Stimulated activated CD4-positive, alpha-beta T cell treated with anti-CD3 and anti-CD28 coated beads, Interleukin-15, amount 100 ng/mL, for 1 hour (primary cell): ENCODE measurements around the gene CACNA1S.

ENCODE experiments used
- DNase-seq, 2 donors: peaks; one replicate each; pipeline ENCODE4 v3.0.0-alpha.2; 2020; ENCODE audit warnings: low read depth in 1 of 2, low spot score in 1 of 2

Gene CACNA1S

DNA sequence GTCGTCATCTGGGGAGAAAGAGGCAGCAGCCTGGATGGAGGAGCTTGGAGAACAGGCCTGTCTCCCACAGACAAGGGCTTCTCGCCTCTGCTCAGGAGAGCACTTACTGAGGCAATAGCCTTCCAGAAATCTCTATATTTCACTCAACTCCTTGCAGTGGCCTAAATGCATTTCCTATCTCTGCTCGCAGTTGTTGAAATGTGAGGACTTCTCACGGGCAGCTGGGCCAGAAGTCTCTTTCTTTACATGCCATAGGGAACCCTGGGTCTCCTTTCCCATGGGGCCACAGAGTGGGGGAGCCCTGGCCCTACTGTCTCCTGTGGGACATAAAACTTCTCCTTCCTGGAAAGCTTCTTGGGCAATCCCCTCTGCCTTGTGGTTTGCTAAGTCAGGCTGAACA is 45.2 kb downstream of the CACNA1S start:
- DNase-seq: no peak

DNA sequence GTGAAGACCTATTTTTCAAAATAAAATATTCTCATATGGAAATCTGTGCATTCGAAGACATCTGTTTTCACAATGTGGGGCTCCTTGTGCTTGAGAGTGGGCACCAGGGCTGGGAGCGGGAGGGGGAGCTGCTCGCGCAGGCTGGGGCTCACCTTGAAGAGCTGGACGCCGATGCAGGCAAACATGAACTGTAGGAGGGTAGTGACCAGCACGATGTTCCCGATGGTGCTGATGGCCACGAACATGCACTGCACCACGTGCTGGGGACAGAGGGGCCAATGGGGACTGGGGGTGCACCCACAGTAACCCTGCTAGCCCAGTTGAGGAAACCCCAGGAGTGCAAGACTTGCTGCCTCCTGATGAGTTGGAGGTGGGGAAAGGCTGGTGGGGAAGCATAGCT is 46.5 kb downstream of the CACNA1S start:
- DNase-seq: no peak

DNA sequence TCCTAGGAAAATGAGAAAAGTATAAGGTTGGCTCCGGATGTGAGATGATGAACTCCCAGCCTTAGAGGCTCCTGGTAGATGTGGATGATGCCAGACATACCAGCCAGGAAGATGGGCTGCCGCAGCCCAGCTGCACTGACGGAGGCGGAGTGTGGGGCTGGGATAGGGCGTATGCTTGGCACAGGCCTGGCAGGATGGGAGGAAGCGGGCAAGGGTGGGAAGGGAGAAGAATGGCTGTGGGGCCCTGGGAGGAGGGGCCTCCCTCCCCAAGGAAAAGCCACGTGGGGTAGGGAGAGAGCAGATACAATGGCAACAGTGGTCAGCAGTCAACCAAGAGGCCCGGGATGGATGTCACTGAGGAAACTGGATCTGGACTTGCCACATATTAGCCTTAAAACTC is 47.4 kb downstream of the CACNA1S start:
- no peak for DNase-seq

DNA sequence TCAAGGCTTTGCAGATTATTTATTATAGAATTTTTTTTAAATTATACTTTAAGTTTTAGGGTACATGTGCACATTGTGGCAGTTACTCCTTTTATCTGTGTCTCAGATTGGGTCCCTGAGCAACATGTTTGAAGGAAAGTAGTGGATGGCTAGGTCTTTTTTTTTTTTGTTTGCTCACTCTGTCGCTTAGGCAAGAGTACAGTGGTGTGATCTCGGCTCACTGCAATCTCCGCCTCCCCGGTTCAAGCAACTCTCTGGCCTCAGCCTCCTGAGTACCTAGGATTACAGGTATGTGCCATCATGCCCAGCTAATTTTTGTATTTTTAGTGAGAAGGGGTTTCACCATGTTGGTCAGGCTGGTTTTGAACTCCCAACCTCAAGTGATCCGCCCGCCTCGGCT is 49.1 kb downstream of the CACNA1S start:
- no peak for DNase-seq

DNA sequence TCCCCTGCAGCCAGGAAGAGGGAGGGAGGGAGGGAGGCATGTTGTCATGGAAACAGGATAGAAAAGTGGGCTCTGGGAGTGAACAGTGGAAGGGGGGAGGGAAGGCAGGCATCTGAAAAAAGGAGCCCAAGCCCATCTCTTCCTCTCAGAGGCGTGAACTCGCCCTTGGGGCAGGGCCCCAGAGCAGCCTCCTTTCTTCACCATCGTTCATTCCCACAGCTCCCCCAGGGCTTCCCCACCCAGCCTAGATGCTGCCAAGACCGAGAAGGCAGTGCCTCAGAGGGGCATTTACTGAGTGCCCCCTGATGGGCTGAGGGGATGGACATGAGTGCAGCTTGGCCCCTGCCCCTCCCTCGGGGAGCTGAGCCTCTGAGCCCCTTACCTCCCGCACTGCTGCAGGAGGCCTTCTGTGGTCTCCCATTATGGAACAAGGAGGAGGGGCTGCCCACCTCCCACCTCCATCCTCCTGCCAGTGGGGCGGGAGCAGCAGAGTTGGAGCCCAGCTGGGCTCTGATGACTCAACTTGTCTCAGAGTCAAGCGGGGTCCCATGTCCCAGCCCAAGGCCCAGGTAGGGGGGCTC is 49.6 kb downstream of the CACNA1S start:
- DNase-seq: no peak

DNA sequence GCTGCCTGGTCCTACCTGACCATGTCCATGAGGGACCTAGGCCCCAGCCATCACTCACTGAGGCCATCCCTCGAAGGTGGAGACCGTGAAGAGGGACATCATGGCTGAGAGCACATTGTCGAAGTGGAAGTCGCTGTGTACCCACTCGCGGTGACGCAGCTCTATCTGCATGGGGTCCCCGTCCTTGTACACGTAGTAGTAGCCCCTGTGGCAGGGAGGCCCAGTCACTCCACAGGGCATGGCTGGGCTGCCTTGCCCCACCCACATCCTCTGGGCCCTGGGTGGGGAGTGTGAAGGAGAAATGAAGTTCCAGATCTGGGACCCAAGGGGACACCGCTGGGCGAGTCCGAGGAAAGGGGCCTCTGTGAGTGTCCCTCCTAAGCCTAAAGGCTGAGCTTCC is 50.3 kb downstream of the CACNA1S start:
- no peak for DNase-seq

DNA sequence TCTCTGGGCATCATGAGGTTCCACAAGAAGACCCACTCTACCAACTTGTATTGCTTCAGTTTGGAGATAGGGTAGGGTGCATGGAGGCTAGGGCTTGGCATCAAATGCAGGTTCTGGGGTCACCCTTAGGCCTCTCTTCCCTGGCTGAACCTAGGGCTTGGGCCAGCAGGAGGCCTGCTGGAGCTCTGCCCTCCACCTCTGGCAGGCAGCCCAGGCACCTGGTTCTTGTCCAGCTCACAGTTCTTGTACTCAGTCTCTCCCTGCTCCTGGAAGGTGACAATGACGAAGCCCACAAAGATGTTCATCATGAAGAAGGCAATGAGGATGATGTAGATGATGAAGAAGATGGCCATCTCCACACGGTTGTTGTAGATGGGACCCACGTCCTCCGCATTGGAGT is 51.2 kb downstream of the CACNA1S start:
- DNase-seq: no peak

DNA sequence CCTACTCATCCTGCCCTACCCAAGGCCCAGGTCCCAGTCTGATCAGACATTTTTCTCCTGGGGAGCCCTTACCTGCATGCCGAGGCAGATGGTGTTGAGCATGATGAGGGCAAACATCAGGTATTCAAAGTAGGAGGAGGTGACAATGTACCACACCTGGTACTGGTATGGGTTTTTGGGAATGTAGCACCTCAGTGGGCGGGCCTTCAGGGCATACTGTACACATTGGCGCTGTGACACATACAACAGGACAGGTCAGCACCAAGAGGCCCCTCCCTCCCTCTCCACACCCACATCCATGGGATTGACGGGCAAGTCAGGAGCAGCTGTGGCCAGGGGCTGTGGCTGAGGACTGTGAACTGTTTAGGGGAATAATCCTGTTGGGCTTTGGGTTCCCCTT is 51.6 kb downstream of the CACNA1S start:
- DNase-seq: no peak

DNA sequence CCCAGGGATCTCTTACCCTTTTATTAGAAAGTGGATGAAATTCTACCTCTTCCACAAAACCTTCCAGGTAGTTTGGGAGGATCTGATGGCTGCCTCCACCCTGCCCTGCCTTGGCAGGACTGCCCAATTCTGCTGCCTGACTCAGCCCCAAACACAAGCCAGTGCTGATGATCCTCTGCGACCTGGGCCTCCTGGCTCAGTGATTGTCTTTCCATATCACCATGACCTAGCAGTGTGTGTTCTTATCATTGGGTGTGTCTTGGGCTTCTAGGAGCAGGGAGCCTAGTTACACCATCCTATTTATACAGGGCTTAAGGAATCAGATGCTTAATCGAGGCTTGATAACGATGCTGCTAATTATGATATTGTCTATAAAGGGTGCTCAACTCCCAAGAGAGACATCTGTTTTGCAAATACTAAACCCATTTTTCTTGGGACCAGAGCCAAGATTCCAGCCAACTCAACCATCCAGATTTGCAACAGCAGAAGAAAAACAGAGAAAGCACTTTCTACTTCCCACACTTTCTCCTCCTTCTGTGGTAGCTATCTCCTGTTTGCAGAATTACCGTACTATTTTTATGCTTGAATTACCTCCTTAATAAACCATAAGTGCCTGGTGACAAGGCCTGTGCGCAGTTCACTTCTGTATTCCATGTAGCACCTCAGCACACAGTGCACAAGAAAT is 52.2 kb downstream of the CACNA1S start:
- no peak for DNase-seq

DNA sequence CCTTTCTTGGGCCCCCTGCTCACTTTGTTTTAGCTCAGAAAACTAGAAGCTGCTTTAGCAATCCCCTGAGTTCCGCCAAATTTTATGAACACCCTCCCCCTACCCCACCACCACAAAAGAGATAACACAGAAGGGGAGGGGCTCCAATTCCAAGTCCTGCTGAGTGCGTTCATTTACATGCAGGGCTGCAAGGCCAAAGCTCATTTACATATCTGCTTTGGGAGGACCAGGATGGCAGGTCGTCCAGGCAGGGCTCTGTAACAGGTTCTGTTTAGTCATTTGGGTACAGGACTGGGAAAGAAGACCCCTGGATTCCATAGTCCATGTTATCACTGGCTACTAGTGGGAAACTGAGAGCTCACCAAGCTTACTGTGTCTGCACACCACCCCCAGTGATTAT is 52.8 kb downstream of the CACNA1S start:
- no peak for DNase-seq

DNA sequence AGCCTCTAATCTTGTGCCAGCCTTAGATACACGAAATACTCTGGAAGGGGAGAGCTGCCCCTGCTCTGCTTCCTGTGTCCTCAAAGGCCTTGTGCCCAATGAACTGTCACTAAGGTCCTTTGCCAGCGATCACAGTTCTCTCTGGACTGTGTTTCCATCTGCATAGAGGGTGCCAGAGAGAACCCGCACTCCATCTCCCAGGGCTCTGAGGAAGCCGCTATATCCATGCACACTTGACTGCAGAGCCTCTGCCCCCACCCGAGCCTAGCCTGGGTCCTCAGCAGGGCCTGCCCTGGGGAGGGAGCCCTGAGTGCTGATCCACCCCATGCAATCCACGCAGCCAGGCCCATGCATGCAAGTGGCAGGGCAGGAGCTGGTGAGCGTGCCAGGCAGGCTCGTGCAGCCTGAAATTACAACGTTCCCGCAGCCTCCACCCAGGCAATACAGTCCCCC is 58.1 kb downstream of the CACNA1S start:
- no peak for DNase-seq

DNA sequence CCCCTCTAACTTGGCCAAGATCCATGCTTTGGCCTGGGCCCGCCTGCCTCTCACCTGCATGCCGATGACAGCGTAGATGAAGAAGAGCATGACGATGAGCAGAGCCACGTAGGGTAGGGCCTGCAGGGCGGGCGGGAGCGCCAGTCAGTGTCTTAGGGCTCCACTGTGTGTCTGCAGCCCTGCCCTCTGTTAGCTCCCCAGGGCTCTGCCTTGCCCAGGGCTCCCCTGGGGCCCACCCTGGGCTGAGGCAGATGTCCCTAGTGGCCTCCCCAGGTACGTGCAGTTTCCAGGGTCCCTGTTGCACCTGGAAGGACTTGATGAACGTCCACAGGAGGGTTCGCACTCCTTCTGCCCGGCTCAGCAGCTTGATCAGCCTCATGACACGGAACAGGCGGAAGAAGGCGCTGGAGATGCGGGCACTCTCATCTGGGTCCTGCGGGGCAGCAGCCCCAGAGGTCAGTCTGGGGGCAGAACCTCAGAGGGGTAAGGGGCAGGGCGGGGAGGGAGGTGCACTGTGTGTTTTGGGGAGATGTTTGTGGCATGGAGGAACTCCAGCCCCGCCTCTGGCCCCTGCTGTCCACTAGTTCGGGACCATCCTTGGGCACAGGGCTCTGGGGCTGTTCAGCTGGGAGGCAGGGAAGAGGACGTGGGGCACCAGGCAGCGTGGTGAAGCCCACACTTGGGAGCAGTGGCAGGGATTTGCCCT is 58.9 kb downstream of the CACNA1S start:
- no peak for DNase-seq

DNA sequence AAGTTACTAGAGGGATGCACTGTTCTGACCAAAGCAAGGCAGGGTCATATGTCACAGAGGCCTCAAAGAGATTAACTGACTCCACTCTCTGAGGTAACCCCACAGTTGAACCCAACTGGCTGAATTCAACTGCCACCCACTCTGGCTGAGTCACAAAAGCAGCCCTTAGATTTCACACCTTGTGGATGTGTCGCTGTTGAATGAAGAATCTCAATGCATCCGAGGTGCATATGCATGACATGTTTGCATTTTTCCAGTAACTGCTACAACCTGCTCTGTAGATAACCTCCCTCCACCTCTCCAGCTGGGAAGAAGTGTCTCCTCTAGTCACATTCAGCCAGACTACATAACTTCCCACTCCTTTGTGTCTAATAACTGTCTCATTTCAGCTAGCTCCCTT is 60.8 kb downstream of the CACNA1S start:
- DNase-seq: no peak

DNA sequence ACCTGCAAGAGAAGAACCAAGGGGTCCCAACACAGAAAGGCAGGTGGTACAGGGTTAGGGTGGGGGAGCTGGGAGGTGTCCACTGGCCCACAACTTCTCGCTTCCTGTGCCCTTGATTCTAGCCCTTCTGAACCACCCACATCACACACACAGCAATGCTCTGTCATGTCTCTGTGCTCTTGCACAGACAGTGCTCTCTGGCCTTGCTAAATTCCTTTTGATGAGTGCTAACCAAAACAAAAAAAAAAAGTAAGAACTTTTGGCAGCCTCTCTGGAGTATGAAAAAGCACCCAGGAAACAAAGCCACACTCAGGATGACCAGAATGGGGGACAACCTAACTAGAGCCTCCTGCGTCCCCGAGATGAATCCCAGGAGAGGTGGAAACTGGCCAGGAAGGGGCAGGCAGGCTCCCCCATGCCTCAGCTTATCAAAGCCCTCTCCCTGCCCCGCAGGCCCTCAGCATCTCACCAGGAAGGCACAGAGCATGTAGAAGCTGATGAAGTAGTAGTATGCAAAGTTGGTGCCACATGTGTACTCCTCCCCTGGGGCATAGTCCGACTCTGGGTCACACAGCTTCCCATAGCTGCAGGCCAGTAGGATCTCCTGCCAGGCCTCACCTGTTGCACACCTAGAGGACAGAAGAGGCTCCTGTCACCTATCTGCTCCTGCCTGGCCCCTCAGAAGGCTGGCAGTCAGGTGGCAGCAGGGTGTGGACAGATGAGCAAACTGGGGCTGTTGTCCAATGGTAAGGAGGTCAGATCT is 61.5 kb downstream of the CACNA1S start:
- DNase-seq: no peak

DNA sequence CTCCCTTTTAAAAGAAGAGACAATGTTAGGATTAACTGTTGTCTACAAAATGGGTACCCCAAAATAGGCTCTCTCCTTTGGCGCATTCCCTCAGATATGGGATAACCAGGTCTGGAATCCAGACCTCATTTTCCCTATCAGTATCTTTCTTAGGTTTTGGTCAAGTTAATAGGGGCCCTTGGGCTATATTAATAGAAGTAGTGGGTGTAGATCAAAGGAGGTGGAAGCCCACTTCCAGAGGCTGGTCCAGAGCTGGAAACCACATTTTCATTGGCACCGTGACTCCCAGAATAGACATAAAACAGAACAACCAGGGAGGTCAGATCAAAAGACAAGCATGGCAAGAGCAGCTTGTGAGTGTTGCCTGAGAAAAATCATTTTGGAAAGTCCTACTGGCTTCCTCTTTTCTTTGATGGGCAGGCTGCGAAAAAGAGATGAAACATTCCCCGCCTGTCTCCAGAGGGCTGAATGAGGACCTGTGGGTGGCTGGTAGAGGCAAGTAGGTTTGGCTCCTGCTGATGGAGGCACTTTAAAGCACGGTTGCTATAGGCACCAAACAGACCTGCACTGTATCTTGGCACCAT is 62.9 kb downstream of the CACNA1S start:
- DNase-seq: no peak

DNA sequence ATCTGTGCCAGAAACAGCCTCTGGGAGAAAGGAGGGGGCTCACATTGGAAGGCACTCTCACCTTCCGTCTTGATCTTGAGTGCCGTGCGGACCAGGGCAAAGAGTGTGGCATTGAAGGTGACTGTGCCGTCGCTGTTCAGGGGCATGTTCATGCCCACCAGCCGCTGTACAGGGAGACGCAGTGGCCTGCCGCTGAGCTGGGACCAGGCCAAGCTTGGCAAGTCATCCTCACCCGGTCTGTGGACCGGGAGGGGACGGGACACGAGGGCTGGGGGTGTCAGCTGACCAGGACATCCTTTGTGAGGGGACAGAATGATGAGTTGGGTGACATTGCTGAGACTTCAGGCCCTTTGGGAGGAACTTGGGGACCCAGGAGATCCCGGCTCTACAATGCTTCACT is 63.7 kb downstream of the CACNA1S start:
- DNase-seq: no peak

DNA sequence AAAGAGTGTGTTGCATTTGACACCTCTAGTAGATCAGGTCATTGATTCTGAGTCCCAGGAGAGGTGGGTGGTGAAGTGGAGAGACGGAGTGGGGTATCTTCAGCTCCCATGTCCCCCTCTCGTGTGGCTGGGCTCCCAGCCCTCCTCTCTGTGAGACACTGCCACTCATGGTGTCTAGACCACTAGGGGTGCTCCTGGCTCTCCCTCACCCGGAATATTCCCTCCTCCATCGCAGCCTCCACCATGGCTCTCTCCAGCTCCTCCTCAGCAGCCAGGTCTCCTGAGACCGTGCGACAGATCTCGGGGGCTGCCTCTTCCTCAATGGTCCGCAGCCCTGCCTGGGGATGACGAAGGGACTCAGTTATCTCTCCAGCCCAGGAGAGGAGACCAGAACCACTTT is 68.1 kb downstream of the CACNA1S start:
- no peak for DNase-seq

DNA sequence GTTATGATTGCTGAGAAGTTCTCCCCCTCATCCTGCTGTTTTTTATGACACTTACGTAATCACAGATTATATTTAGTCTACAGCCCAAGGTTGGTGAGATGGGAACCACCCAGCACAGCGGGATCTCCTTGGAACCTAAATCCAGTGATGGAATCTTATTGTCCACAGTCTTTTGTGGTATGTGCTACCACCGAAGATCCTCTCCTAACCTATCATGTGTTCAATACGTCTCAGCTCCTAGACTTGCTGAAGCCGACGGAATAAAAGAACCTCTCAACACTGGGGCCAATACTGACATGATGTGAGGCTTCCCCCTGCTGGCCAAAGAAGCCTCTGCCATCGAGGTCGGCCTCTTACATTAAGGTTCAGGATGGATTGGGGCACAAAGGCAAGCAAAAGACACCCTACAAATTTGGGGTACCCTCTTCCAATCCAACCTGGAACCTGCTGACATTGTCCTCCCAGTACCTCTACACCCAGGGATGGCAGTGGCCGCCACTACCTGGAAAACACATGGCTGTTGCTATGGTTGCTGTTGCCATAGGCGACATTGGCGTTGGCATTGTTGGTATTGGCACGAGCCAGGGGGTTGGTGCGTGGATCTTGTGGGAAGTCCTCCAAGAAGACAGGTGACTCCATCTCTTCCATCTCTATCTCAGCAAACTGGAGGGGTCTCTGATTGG is 69.3 kb downstream of the CACNA1S start:
- peak; percentile 43 to 49 for DNase-seq

DNA sequence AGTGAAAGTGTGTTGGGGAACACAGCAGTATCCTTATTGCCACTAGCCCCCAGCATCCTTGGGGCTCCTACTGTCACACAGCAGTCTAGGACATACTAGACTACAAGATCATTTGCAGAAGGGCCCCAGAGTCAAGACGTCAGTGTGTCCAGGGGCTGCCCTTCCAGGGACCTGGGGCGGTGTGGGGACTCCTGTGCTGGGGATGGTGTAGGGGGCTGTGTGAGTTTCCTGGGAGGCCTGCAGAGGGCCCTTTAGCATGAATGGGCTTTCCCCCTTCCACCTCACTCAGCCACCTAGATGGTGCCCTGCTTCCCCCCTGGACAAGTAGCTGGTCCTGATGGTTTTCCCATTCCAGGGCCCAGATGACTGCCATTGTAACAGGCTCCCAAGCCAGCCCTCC is 71.2 kb downstream of the CACNA1S start:
- no peak for DNase-seq

DNA sequence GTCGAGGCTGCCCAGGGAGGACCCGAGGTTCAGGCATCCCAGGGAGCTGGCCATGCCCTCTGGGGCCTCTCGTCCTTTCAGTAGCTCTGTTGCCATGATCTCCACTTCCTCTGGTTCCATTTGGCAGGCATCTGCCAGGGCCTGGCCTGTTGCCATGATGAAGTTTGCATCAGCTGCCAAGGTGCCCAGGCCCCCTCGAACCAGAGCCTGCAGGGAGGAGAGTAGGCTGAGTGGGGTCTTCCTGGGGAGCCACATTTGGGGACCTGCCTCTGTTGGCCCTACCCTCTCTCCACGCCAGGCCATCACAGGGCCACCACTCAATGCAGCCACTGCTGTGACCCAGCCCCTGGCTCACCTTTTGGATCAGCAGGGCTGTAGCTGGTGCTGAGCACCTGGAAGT is 72.3 kb downstream of the CACNA1S start:
- no peak for DNase-seq

DNA sequence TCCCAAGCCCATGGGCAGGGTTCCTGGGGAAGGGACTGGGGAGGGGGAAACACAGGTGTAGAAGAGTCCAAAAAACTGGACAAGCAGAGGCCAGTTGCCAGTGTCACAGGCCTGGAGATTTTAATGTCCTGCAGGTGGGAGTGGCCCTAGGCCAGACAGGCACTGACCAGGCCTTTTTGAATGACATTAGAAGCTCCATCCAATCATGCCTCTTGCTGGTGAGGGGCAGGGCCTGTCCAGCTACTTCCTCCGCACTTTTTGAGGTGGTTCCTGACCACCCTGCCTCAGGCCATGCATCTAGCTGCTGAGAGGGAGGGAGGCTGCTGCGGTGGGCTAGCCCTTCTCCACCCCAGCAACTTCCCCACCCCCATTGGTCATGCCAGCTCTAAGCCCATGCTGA is 72.8 kb downstream of the CACNA1S start:
- DNase-seq: no peak
